NOMO-1 treated with DMSO at 0.1 percent for 48 hours (cell line): ENCODE results near the gene DOCK4.

Experiments used
- DNase-seq: peaks from one replicate; lab custom pipeline; 2025; ENCODE audit not compliant: unreplicated experiment; lab: John Stamatoyannopoulos, UW

DOCK4 gene

GRCh38 chr7:111746950-111747349, 459.2 kb downstream of the DOCK4 start:
- no peak for DNase-seq

GRCh38 chr7:111744501-111745155, 461.6 kb downstream of the DOCK4 start:
- DNase-seq: no peak

GRCh38 chr7:111743244-111743847, 462.9 kb downstream of the DOCK4 start:
- DNase-seq: no peak

- DNase-seq: peak; percentile 1
These were observed 464.4 kb downstream of the DOCK4 start for GRCh38 chr7:111741811-111742240.

DNA sequence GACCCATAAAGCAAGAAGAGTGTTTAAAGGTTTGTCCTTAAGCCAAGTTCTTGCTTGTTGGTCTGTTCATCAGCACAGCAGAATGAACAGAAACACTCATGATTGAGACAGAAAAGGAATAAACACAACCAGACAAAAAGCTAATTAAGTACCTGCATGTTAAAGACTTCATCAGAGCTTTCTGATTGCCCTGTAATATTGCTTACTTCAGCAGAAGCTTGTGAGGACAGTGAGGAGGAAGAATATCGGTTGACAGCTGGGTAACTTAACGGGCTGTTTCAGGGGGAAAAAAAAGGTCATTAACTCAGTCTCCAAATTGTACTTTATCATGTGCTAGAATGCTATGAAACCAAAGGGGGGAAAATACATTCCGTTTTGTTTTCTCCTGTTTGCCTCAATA, 465.3 kb downstream of the DOCK4 start:
- no peak for DNase-seq

DNA sequence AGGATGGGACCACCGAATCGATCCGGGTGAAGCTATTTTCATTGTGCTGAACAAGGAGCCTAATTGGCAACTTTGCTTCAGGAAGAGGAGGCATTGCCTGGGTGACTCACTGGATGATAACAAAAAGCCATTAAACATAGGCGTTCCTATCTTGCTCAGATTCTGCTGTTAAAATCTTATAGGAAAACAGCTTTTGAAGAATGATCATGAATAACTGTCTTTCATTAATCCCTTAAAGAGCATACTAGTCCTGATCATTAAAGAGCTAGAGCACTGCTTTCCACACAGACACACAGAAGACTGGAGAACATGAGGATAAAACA, 469.7 kb downstream of the DOCK4 start:
- no peak for DNase-seq

- peak; percentile 0 for DNase-seq
These were observed 470.3 kb downstream of the DOCK4 start for GRCh38 chr7:111735661-111736551.

DNA sequence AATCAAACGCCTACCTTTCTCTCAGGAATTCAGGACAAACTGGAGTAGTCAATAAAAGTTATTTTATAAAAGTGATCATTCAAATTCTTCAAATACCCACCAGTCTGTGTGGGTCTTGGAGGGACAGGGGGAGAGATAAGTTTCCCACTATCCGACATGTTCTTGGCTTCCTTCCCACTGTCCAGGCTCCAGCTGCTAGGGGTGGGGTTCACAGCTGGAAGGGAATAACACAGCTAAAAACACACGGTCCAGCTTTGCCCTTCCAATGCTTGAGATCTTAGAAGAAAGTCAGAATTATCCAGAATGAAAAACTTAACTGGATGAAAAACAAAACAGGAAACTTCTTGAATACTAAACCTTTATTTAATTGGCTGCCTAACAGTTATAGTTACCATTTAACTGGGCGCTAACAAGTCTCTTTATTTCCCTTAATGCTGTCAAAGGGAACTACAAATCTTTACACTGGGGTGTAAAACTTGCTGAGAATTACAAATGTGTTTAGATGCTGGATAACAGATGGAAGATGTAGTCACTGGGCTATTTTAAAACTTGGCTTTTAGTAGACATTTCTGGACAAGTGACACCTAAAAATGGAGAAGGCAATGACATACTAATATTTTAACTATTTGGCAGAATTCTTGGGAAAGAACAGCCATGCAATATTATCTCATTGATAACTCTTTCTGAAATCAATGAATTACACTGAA, 471.1 kb downstream of the DOCK4 start:
- DNase-seq: no peak

GRCh38 chr7:111732923-111733322, 473.3 kb downstream of the DOCK4 start:
- DNase-seq: no peak

DNA sequence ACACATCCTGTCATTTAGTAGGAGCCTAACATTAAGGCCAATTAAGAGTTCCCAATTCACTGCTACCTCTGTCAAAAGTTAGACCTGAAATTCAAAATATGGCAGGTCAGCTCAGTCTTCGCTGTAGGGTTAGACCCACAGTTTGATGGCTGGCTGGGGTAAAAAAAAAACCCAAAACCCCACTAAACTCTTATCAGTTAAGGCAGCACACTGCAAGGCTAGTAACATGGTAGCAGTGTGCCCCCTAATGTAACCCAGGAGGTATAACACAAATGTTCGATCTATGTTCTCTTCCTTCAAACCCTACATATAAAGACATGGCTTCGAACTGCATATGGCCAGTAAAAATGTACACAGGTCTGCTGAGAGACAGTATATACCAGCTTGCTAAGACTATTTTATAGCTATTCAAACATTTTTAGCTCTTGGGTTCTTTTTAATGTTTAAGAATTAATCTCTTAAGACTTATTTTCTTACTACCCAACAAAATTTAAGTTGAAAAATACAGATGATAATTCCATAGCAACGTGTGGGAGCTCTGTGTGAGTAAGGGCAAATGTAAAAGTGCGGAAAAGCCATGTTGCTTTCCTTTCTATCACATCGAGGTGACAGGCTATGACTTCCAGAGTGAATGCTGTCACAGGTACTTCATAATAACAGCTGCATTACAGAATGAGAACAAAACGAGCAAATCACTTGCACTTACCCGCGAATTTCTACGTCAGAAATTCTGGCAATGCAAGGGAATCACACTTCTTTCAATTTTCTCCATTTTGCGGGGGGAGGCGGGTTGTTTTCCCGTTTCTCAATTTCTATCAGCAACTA, 475.5 kb downstream of the DOCK4 start:
- peak; percentile 17 for DNase-seq

DNA sequence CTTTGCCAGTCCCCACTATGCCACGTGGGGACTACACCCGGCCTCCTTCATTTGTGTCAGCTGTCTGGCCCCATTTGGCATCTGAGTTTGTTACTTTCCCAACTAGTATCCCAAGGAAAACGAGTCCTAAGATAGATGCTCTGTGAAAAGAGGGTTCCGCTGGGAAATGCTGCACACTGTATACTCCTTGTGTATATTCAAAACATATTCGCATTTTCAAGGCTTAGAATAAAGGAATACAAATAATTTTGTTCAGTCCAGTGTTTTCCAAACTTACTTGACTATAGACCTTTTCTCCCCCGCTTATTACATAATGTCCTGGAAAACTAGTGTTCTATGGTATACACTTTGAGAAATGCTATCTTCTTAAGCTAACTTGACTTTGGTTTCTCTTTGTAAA, 476.1 kb downstream of the DOCK4 start:
- DNase-seq: no peak

GRCh38 chr7:111729483-111729882, 476.7 kb downstream of the DOCK4 start:
- no peak for DNase-seq

DNA sequence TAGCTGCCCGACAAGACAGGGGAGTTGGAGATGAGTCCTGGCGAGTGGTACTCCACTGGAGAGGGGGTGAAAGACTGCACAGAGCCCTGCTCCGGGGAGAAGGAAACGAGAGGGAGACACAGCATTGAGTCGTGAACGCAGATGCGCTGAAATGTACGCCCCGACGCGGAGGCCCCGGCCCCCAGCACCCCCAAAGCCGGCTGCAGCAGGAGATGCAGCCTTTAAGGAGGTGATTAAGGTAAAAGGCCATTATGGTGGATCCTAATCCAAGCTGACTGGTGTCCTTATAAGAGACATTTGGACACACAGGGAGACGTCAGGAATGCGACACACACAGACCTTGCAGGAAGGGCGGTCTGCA, 477.6 kb downstream of the DOCK4 start:
- no peak for DNase-seq

DNA sequence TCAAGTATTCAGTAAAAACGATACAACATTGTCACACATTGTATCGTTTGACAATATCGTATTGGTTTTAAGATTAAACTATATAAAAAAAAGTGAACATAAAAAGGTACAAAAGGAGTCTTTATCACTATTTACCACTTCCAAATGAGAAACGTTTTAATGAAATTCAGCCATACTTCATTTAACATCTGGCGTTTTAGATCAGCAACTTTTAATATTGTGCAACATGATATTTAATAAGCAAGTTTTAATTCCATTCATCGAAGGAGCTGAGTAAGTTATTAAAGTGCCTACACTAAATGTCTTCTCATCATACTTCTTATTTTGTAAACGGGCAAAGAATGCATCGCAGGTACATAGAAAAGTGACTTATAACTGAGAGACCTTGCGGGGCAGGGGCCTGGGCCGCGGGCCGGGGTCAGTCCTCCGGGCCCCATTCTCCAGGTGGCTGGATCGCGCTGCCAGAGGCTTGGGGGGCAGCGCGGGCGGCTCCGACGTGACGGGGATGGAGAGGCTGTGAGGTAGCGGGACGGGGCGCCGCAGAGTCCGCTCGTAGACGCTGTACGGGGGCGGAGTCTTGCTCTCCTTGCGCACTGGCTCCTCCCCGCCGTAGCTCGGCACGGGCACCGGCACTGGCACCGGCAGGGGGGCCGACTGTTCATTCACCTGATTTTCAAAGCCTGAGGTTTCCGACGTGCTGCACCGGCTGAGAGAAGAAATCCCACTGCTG, 478.1 kb downstream of the DOCK4 start:
- DNase-seq: no peak

- no peak for DNase-seq
These were observed 487.3 kb downstream of the DOCK4 start for GRCh38 chr7:111718886-111719285.

- DNase-seq: no peak
These were observed 494.7 kb downstream of the DOCK4 start for GRCh38 chr7:111711426-111712065.

- DNase-seq: no peak
These were observed 495.3 kb downstream of the DOCK4 start for GRCh38 chr7:111710839-111711380.

- no peak for DNase-seq
These were observed 498.1 kb downstream of the DOCK4 start for GRCh38 chr7:111708072-111708471.

DNA sequence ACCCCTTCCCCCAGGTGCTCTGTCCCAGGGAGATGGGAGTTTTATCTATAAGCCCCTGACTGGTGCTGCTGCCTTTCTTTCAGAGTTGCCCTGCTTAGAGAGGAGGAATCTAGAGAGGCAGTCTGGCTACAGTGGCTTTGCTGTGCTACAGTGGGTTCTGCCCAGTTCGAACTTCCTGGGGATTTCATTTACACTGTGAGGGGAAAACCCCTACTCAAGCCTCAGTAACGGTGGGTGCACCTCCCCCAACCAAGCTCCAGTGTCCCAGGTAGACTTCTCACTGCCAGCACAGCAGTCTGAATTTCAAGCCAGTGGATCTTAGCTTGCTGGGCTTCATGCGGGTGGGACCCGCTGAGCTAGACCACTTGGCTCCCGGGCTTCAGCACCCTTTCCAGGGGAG, 500.4 kb downstream of the DOCK4 start:
- no peak for DNase-seq
